Thoracic aorta (tissue), 2 donors: Measurements from ENCODE around the gene LRRC56. TPM values are rescaled to one million over a fixed set of nuclear protein-coding genes. Genes with fewer than 3 reads are reported as not detected.

Experiments
- ATAC-seq: fragments of 150-250 bp; one replicate; pipeline ENCODE4 v1.8.0; 2017; ENCODE audit warnings: low read depth; ENCODE audit not compliant: insufficient number of reproducible peaks, low FRiP score
- DNase-seq: peaks from one replicate; pipeline ENCODE4 v3.0.0-alpha.2; 2020; ENCODE audit warnings: low spot score
- H3K27ac ChIP-seq, 2 donors: fragments of 200-600 bp; sonication (generic); 1 replicate in 1 of 2; 2 replicates in 1 of 2; pipeline ENCODE4 v1.5.1; 2016; ENCODE audit warnings: mild to moderate bottlenecking in 2 of 2, moderate library complexity in 2 of 2
- H3K27me3 ChIP-seq: fragments of 200-600 bp; sonication (generic); replicated peaks from 2 replicates; pipeline ENCODE4 v1.6.0; 2016; ENCODE audit warnings: mild to moderate bottlenecking; ENCODE audit not compliant: insufficient read depth
- H3K36me3 ChIP-seq: fragments of 200-600 bp; sonication (generic); one replicate; pipeline ENCODE4 v1.5.1; 2016
- H3K4me1 ChIP-seq, 2 donors: fragments of 200-600 bp; sonication (generic); 1 replicate in 1 of 2; 2 replicates in 1 of 2; pipeline versions ENCODE4 v1.5.1 to v1.6.0; 2016; ENCODE audit warnings: low read depth in 2 of 2, mild to moderate bottlenecking in 1 of 2; ENCODE audit not compliant: control insufficient read depth in 1 of 2
- H3K4me3 ChIP-seq: fragments of 200-600 bp; sonication (generic); 2 replicates; pipeline ENCODE4 v1.5.1; 2016; ENCODE audit warnings: mild to moderate bottlenecking
- H3K9me3 ChIP-seq: fragments of 200-600 bp; sonication (generic); 2 replicates; pipeline ENCODE4 v1.5.1; 2016
- total RNA-seq, 2 donors: library from RNA; depleted of rRNA; stranded (reverse); fragments of >200 nt; gene quantifications; one replicate each; pipeline versions ENCODE4 v1.1.0 to v1.2.3, GENCODE V29; 2016
- TF ChIP-seq, protein P1 (sequence below): fragments of 200-600 bp; sonication (generic); IDR thresholded peaks from one replicate; pipeline ENCODE4 v1.5.1; 2019; ENCODE audit warnings: antibody characterized with exemption

LRRC56 gene
- total RNA-seq, 2 donors from 2014 or later = 0.41 TPM; not detected in 1

DNA sequence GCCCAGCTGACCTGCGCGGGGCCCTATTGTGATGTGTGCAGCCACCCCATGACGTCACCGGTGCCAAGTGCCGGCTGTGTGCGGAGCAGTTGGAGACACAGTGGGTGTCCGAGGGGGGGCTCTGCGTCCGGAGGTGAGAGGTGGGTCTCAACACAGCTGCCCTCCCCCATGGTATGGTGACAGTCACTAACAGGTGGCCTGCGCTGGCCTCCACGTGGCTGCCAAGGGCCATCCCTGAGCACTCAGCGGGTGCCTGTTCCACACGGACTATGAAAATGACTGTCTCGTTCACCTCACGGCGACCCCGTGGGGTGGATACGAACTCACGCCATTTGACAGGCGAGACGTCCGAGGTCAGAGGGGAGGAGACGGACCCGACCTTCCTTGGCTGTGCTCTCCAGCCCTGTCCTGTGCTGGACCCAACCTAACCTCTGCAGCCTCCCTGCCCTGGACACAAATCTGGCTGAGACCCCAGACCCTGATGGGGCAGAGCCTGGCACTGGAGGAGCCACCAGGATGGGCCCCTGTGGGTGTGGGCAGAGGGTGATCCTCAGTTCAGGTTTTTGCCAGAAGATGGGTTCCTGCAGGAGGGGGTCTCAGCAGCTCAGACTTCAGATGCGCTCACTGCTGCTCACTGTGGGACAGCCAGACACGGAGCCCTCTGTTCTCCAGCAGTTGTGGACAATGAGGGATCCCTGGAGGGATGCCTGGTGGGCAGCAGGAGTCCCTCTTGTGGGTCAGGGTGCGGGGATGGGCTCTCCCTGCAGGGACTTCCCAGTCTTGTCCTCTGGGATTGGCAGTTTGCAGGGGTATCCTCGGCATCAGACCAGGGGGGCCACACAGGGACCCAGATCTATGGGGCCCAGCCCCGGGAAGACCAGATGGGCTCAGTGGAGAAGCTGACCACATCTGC lies 8.3 kb upstream of the LRRC56 start:
- H3K4me3 ChIP-seq = no peak overlapping the region
- no peak overlapping the region for H3K27ac ChIP-seq
- peaks cover 3 to 4% of the 10 kb centered on the region in 2 donors for H3K4me1 ChIP-seq
- H3K9me3 ChIP-seq = no peaks in the 10 kb centered on the region
- no peak for ATAC-seq
- peaks cover 12% of the 10 kb centered on the region for H3K36me3 ChIP-seq
- no peaks in the 10 kb centered on the region for H3K27me3 ChIP-seq
- DNase-seq = no peak
- TF ChIP-seq, protein P1, sequence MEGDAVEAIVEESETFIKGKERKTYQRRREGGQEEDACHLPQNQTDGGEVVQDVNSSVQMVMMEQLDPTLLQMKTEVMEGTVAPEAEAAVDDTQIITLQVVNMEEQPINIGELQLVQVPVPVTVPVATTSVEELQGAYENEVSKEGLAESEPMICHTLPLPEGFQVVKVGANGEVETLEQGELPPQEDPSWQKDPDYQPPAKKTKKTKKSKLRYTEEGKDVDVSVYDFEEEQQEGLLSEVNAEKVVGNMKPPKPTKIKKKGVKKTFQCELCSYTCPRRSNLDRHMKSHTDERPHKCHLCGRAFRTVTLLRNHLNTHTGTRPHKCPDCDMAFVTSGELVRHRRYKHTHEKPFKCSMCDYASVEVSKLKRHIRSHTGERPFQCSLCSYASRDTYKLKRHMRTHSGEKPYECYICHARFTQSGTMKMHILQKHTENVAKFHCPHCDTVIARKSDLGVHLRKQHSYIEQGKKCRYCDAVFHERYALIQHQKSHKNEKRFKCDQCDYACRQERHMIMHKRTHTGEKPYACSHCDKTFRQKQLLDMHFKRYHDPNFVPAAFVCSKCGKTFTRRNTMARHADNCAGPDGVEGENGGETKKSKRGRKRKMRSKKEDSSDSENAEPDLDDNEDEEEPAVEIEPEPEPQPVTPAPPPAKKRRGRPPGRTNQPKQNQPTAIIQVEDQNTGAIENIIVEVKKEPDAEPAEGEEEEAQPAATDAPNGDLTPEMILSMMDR = no peak

DNA sequence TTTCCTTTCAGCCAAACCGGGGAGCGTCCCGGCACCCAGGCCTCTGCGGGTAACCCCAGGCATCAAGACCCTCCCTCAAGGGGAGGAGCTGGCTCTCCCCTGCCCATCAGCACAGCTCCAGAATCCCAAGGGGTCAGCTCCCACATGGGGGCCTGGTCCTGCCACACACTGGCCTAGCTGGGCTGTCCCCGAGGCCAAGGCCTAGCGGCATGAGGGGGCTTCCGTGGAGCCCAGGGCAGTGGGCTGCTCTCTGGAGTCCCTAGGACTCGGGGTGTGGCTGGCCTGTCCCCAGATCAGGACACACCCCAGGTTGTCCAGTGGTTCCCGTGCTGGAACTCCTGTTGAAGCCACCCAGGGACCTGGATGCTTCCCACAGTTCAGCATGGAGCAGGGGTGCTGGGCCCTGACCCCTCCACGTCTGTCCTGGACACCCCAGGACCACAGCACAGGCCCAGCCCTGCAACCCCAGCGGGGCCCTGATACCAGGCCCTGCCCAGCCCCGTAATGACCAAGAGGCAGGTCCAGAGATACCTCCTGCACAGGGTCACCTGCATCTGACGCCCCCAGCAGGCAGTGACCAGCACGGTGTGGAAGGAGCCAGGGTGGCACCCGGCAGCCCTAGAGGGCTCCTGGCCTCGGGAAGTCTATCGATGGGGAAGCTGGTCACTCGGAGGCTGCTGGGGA lies 7.5 kb upstream of the LRRC56 start:
- no peaks in the 10 kb centered on the region for H3K27me3 ChIP-seq
- no peaks in the 10 kb centered on the region for H3K9me3 ChIP-seq
- no peak overlapping the region for H3K27ac ChIP-seq
- no peak for DNase-seq
- peaks cover 12% of the 10 kb centered on the region for H3K36me3 ChIP-seq
- TF ChIP-seq, protein P1 = no peak
- H3K4me3 ChIP-seq = no peak overlapping the region
- peaks cover 8 to 11% of the 10 kb centered on the region in 2 donors for H3K4me1 ChIP-seq
- no peak for ATAC-seq

GRCh38 chr11:530960-531831 lies 6.1 kb upstream of the LRRC56 start:
- Histone ChIP-seq H3K36me3 (peaks cover 12% of the 10 kb centered on the region), H3K27ac (no peak overlapping the region), H3K27me3 (no peaks in the 10 kb centered on the region), H3K9me3 (no peaks in the 10 kb centered on the region), H3K4me1 (peaks cover 11 to 17% of the 10 kb centered on the region in 2 donors), H3K4me3 (no peak overlapping the region)
- no peak for ATAC-seq
- TF ChIP-seq, protein P1 = no peak
- DNase-seq = no peak

- Histone ChIP-seq H3K4me3 (no peak overlapping the region), H3K27ac (no peak overlapping the region), H3K9me3 (no peaks in the 10 kb centered on the region), H3K36me3 (peaks cover 12% of the 10 kb centered on the region), H3K27me3 (no peaks in the 10 kb centered on the region), H3K4me1 (peaks cover 16 to 25% of the 10 kb centered on the region in 2 donors)
- DNase-seq (no peak), ATAC-seq (no peak)
- TF ChIP-seq, protein P1 = no peak
These were observed 5.3 kb upstream of the LRRC56 start for GRCh38 chr11:531919-532526.
